Amygdala (tissue), 56 donors: Measurements from ENCODE around the gene OR10A5.
"Not testable (repeated sequence)": the region's sequence is repeated elsewhere in the genome, so short reads cannot be mapped to it uniquely, and the experiment has no call there.

ENCODE experiments used
- DNase-seq, 56 donors: peaks; one replicate each; lab custom pipeline; 2025; lab: John Stamatoyannopoulos, UW

The OR10A5 gene

GRCh38 chr11:6845383-6845782 is at the start of gene OR10A5:
Gene OR10A5 (plus strand): TSS chr11:6845683. CDS start chr11:6845683, 0 bp downstream.
- no peak for DNase-seq

- DNase-seq, result no peak
Observed at GRCh38 chr11:6799402-6799801, 46.1 kb upstream of the OR10A5 start, which contains the start of gene OR6A2. Gene OR6A2 (minus strand): TSS chr11:6799689. CDS start chr11:6795708, 3,981 bp downstream.

- not testable (repeated sequence) for DNase-seq
Observed at GRCh38 chr11:6801075-6801474, 44.4 kb upstream of the OR10A5 start.

GRCh38 chr11:6812390-6813005 is 33.0 kb upstream of the OR10A5 start:
- DNase-seq, result peak in 1 of 56 donors; percentile 7

- no peak for DNase-seq
Observed at GRCh38 chr11:6813656-6814055, 31.8 kb upstream of the OR10A5 start.

GRCh38 chr11:6817694-6818093 is 27.8 kb upstream of the OR10A5 start:
- no peak for DNase-seq

- DNase-seq, result no peak
Observed at GRCh38 chr11:6818967-6819366, 26.5 kb upstream of the OR10A5 start.

- no peak for DNase-seq
Observed at GRCh38 chr11:6824136-6824823, 21.2 kb upstream of the OR10A5 start.

- DNase-seq, result no peak
Observed at GRCh38 chr11:6825231-6825744, 20.2 kb upstream of the OR10A5 start.

GRCh38 chr11:6828103-6828502 is 17.4 kb upstream of the OR10A5 start:
- DNase-seq, result no peak

- no peak for DNase-seq
Observed at GRCh38 chr11:6833356-6833755, 12.1 kb upstream of the OR10A5 start.

- no peak for DNase-seq
Observed at GRCh38 chr11:6834021-6834420, 11.5 kb upstream of the OR10A5 start.

- DNase-seq, result no peak
Observed at GRCh38 chr11:6841694-6842093, 3.8 kb upstream of the OR10A5 start.

GRCh38 chr11:6843670-6844069 is 1.8 kb upstream of the OR10A5 start:
- no peak for DNase-seq

GRCh38 chr11:6844356-6844755 is 1.1 kb upstream of the OR10A5 start:
- DNase-seq, result no peak

- no peak for DNase-seq
Observed at GRCh38 chr11:6850526-6850925, 5.0 kb downstream of the OR10A5 start.

GRCh38 chr11:6854801-6855200 is 9.3 kb downstream of the OR10A5 start:
- not testable (repeated sequence) for DNase-seq

- DNase-seq, result no peak
Observed at GRCh38 chr11:6855971-6856541, 10.6 kb downstream of the OR10A5 start.

GRCh38 chr11:6856871-6857270 is 11.4 kb downstream of the OR10A5 start:
- DNase-seq, result no peak

- no peak for DNase-seq
Observed at GRCh38 chr11:6862961-6863360, 17.5 kb downstream of the OR10A5 start, which contains the start of gene OR10A2. Gene OR10A2 (plus strand): TSS chr11:6863057. CDS start chr11:6869755, 6,698 bp downstream.

GRCh38 chr11:6864438-6864837 is 19.0 kb downstream of the OR10A5 start:
- no peak for DNase-seq

- no peak for DNase-seq
Observed at GRCh38 chr11:6871278-6871677, 25.8 kb downstream of the OR10A5 start.
